Activated CD4-positive, alpha-beta T cell treated with anti-CD3 and anti-CD28 coated beads, Interleukin-10, Interleukin-2, amounts not matched to agents 100 ng/mL and 50 ng/mL, durations not matched to agents 16 hours and 8 hours (primary cell): ENCODE data around the gene GPC6.
"Not testable (repeated sequence)": the region's sequence is repeated elsewhere in the genome, so short reads cannot be mapped to it uniquely, and the experiment has no call there.

Experiments used
- DNase-seq: peaks from one replicate; pipeline ENCODE4 v3.0.0-alpha.2; 2020

GPC6 gene

GRCh38 chr13:93450761-93451160 is 224.2 kb downstream of the GPC6 start:
- no peak for DNase-seq

GRCh38 chr13:93454676-93455235 is 228.1 kb downstream of the GPC6 start:
- DNase-seq: not testable (repeated sequence)

- no peak for DNase-seq
Measured at GRCh38 chr13:93455861-93456260, 229.3 kb downstream of the GPC6 start.

GRCh38 chr13:93460005-93460404 is 233.4 kb downstream of the GPC6 start:
- no peak for DNase-seq

GRCh38 chr13:93462151-93462550 is 235.5 kb downstream of the GPC6 start:
- no peak for DNase-seq

GRCh38 chr13:93466502-93467036 is 240.0 kb downstream of the GPC6 start:
- DNase-seq: no peak

GRCh38 chr13:93467175-93467574 is 240.6 kb downstream of the GPC6 start:
- no peak for DNase-seq

GRCh38 chr13:93468433-93468832 is 241.8 kb downstream of the GPC6 start:
- DNase-seq: no peak

GRCh38 chr13:93472296-93472695 is 245.7 kb downstream of the GPC6 start:
- no peak for DNase-seq

GRCh38 chr13:93472814-93473296 is 246.2 kb downstream of the GPC6 start:
- no peak for DNase-seq

- DNase-seq: no peak
Measured at GRCh38 chr13:93473441-93474270, 247.0 kb downstream of the GPC6 start.

- no peak for DNase-seq
Measured at GRCh38 chr13:93476175-93476574, 249.6 kb downstream of the GPC6 start.

- no peak for DNase-seq
Measured at GRCh38 chr13:93477238-93477637, 250.6 kb downstream of the GPC6 start.

- no peak for DNase-seq
Measured at GRCh38 chr13:93480553-93481106, 254.0 kb downstream of the GPC6 start.

- DNase-seq: not testable (repeated sequence)
Measured at GRCh38 chr13:93496117-93496516, 269.5 kb downstream of the GPC6 start.

- no peak for DNase-seq
Measured at GRCh38 chr13:93496985-93497673, 270.5 kb downstream of the GPC6 start.

- no peak for DNase-seq
Measured at GRCh38 chr13:93499991-93500390, 273.4 kb downstream of the GPC6 start.

GRCh38 chr13:93502071-93502470 is 275.5 kb downstream of the GPC6 start:
- DNase-seq: no peak

- no peak for DNase-seq
Measured at GRCh38 chr13:93502987-93503615, 276.5 kb downstream of the GPC6 start.

- DNase-seq: no peak
Measured at GRCh38 chr13:93505104-93505952, 278.7 kb downstream of the GPC6 start.

- no peak for DNase-seq
Measured at GRCh38 chr13:93511011-93511410, 284.4 kb downstream of the GPC6 start.

GRCh38 chr13:93515267-93515666 is 288.7 kb downstream of the GPC6 start:
- no peak for DNase-seq
